Measurements from ENCODE around the gene ZNF726.
"Not testable (repeated sequence)": the region's sequence is repeated elsewhere in the genome, so short reads cannot be mapped to it uniquely, and the experiment has no call there.

DNA sequence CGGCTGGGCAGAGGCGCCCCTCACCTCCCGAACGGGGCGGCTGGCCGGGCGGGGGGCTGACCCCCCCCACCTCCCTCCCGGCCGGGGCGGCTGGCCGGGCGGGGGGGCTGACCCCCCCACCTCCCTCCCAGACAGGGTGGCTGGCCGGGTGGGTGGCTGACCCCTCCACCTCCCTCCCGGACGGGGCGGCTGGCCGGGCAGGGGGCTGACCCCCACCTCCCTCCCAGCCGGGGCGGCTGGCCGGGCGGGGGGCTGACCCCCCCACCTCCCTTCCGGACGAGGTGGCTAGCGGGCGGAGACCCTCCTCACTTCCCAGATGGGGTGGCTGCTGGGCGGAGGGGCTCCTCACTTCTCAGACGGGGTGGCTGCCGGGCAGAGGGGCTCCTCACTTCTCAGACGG, 22.3 kb downstream of the ZNF726 start:
- not testable (repeated sequence) for TF ChIP-seq CTCF (IDR thresholded peaks at IDR 0.05; ENCODE audit: extremely low read depth in 1 of 2, insufficient read depth in 1 of 2, low read depth in 1 of 2, low read length in 2 of 2); POLR2AphosphoS5 (IDR thresholded peaks at IDR 0.05; ENCODE audit: insufficient read depth, low read depth, low read length); POLR2A (IDR thresholded peaks at IDR 0.05; ENCODE audit: low read depth, low read length); EZH2 (IDR thresholded peaks at IDR 0.05; ENCODE audit: borderline replicate concordance, low read depth, low read length, severe bottlenecking); JUN (IDR thresholded peaks at IDR 0.05; ENCODE audit: borderline replicate concordance, insufficient read depth, insufficient read length, low read depth)
- TF ChIP-seq, protein P1, sequence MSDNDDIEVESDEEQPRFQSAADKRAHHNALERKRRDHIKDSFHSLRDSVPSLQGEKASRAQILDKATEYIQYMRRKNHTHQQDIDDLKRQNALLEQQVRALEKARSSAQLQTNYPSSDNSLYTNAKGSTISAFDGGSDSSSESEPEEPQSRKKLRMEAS (IDR thresholded peaks at IDR 0.05; ENCODE audit: insufficient read depth, insufficient read length) = not testable (repeated sequence)

All from endothelial cell of umbilical vein (primary cell).